ENCODE results near the gene LYSMD1. TPM values are rescaled to one million over a fixed set of nuclear protein-coding genes. Genes with fewer than 3 reads are reported as not detected.

Gene LYSMD1
- total RNA-seq, 1 experiment from 2014 or later = 6.7 TPM

- Mint-ChIP-seq H3K27ac (peak overlapping the region in 1 of 3 experiments; percentile 49; a peak in 1 of 7 replicates), H3K36me3 (ENCODE audit: insufficient read depth in 1 of 3, low read depth in 3 of 3) (peaks cover 2 to 4% (median 4%) of the 10 kb centered on the region in 3 experiments; a peak in 4 of 7 replicates), H3K27me3 (ENCODE audit: low read depth) (peaks cover 31% of the 10 kb centered on the region), H3K4me3 (peak overlapping the region; percentile 85 to 86), H3K4me1 (peaks cover 34 to 43% of the 10 kb centered on the region in 2 experiments), H3K9me3 (no peaks in the 10 kb centered on the region)
- Histone ChIP-seq H3K23me2 (ENCODE audit: insufficient read length, low read depth, low read length, poor library complexity, severe bottlenecking) (peaks cover 24% of the 10 kb centered on the region), H4K20me1 (ENCODE audit: control insufficient read depth, insufficient read depth, insufficient read length) (peaks cover 4% of the 10 kb centered on the region), H3K4me2 (ENCODE audit: insufficient read depth, insufficient read length, low read length) (peak overlapping the region; percentile 90), H2BK12ac (ENCODE audit: insufficient read length, low read depth, low read length) (no peak overlapping the region), H2BK20ac (ENCODE audit: low read depth, low read length, poor library complexity, severe bottlenecking) (no peak overlapping the region), H3K27ac (ENCODE audit: insufficient read length, low read depth, low read length) (no peak overlapping the region), H2BK5ac (ENCODE audit: insufficient read length, low read length) (no peak overlapping the region), H4K8ac (replicated peaks; ENCODE audit: insufficient read length, low read depth, low read length) (no peak overlapping the region), H2AK5ac (ENCODE audit: insufficient read length, low read length) (no peak overlapping the region), H3K14ac (ENCODE audit: insufficient read depth, low read length) (no peak overlapping the region), H3K79me1 (ENCODE audit: insufficient read depth, low read depth, low read length, poor library complexity, severe bottlenecking) (no peaks in the 10 kb centered on the region), H2BK120ac (ENCODE audit: low read depth, low read length, poor library complexity, severe bottlenecking) (no peak overlapping the region), H3K9ac (ENCODE audit: extremely low read depth, insufficient read length, low read length) (no peak overlapping the region), H2AFZ (ENCODE audit: low read length) (no peak overlapping the region), H3K27me3 (ENCODE audit: insufficient read depth, low read length) (no peaks in the 10 kb centered on the region; the same call in 1 of the 2 replicates), H2BK15ac (ENCODE audit: low read depth, low read length) (no peak overlapping the region), H3K18ac (ENCODE audit: insufficient read length, low read depth, low read length) (no peak overlapping the region), H3K56ac (ENCODE audit: insufficient read length, low read depth, low read length) (no peak overlapping the region), H4K91ac (ENCODE audit: insufficient read length, low read depth, low read length) (no peak overlapping the region), H3K79me2 (ENCODE audit: insufficient read depth, low read length) (no peaks in the 10 kb centered on the region), H3K23ac (ENCODE audit: insufficient read length, low read depth, low read length) (no peak overlapping the region), H3K4ac (ENCODE audit: low read depth, low read length) (no peak overlapping the region), H3K4me1 (ENCODE audit: insufficient read depth, low read length) (peaks cover 22% of the 10 kb centered on the region; the same call in 1 of the 2 replicates), H4K5ac (ENCODE audit: insufficient read length, low read depth, low read length) (no peak overlapping the region), H3T11ph (ENCODE audit: low read length) (no peak overlapping the region), H3K9me3 (ENCODE audit: control insufficient read depth, low read depth, low read length) (no peaks in the 10 kb centered on the region)
- TF ChIP-seq, protein P1, sequence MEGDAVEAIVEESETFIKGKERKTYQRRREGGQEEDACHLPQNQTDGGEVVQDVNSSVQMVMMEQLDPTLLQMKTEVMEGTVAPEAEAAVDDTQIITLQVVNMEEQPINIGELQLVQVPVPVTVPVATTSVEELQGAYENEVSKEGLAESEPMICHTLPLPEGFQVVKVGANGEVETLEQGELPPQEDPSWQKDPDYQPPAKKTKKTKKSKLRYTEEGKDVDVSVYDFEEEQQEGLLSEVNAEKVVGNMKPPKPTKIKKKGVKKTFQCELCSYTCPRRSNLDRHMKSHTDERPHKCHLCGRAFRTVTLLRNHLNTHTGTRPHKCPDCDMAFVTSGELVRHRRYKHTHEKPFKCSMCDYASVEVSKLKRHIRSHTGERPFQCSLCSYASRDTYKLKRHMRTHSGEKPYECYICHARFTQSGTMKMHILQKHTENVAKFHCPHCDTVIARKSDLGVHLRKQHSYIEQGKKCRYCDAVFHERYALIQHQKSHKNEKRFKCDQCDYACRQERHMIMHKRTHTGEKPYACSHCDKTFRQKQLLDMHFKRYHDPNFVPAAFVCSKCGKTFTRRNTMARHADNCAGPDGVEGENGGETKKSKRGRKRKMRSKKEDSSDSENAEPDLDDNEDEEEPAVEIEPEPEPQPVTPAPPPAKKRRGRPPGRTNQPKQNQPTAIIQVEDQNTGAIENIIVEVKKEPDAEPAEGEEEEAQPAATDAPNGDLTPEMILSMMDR (conservative IDR thresholded peaks at IDR 0.05) = no peak
- WGBS (ENCODE audit: extremely low coverage, insufficient read length, low lambda C conversion rate) = no CpG with 5 or more reads among the region's 7 CpGs
- DNase-seq = no peak
Measured at GRCh38 chr1:151144474-151145303, 21.0 kb downstream of the LYSMD1 start.

Data from H9 (cell line).